ELR (cell line): Measurements from ENCODE around the gene EHMT1.
A peak's percentile ranks its signal among the peaks of the same experiment; 100 is the strongest.

Experiments used
- DNase-seq: peaks from one replicate; pipeline ENCODE4 v3.0.0-alpha.2; 2015; ENCODE audit warnings: low read depth

EHMT1 gene

DNA sequence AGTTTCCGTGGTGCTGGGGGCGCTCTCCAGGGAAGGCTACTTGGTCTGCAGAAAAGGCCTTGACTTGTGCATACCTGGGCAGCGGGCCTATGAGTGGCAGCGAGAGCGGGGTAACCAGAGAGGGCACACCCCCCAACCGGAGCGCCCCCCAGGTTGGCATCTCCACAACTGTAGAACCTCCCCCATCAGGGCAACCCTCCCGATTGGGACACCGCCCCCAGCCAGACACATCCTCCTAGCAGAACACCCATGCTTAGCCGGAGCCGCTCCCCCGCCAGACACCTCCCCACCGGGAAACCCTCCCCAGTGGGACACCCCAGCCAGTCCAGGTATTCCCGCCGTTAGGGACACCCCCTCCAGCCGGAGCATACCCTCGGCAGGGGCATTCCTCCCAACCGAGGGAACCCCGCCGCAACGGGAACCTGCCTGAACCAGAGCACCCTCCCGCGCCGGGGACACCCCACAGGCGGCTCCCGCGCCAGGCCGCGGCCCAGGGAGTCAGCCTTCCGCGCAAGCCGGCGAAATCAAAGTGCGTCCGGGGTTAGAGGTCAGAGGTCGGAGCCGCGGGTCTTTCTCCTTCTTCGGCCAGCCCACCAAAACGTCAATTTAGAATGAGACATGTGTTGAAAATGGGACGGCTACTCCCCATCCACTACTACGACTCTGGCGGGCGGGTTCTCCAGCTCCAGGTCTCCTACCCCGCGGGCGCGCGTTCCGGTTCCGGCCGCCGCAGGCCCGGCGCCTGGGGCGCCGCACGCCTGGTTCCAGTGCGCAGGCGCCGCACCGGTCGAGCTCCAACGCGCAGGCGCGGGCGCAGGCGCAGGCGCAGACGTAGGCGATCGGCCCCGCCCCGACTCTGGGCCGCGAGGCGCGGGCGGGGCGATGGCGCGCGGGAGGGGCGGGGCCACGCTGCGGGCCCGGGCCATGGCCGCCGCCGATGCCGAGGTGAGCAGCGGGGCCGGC, at the start of gene EHMT1:
Gene EHMT1, plus strand, starts transcription at position 901 of the 963 bp plus-strand sequence. Its CDS starts 24 bp downstream, at position 925.
- DNase-seq = peak; percentile 86

DNA sequence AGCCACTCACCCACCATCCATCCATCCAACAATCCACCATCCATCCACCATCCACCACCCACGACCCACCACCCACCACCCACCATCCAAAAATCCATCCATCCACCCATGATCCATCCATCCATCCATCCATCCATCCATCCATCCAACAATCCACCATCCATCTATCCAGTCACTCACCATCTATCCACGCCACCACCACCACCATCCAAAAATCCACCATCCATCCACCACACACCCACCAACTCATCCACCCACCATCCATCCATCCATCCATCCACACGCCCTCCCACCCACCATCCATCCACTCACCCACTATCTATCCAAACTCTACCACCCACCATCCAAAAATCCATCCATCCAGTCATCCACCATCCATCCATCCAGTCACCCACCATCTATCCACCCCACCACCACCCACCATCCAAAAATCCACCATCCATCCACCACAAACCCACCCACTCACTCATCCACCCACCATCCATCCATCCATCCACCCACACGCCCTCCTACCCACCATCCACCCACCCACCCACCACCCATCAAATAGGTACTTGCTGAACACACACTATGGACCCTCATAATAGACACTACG, 49.1 kb upstream of the EHMT1 start:
- DNase-seq = no peak

DNA sequence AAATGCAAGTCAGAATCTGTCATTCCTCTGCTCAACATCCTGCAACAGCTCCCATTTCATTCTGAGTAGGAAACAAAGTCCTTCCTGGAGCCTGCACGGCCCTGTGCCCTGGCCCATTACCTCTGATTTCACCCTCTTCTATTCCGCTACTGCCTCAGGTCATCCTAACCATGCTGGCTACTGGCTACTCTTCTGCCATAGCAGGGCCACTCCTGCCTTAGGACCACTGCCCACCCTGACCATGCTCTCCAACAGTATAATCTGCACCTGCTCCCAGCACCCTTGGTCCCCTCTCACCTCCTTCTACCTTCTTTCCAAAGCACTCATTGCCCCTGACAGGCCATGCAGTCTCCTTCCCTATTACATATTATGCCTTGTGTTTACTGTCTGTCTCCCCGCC, 48.2 kb upstream of the EHMT1 start:
- no peak for DNase-seq

DNA sequence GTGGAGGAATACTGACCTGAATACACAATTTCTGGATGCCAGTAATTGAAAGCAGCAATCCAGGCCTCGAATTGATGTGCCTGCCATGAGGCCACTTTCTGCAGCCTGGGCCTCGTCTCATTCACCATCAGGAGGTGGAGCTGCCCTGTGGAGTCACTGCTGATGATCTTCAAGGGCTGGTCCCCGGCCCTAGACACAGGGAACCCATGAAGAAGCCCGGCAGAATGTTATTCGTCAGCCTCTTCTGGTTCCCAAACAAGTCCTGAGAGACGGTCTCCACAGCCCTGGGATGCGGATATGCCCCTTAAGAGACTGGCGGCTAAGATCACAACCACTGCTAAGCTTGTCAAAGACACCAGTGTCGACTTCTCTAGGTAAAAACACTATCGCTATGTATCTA, 44.6 kb upstream of the EHMT1 start:
- DNase-seq = no peak

DNA sequence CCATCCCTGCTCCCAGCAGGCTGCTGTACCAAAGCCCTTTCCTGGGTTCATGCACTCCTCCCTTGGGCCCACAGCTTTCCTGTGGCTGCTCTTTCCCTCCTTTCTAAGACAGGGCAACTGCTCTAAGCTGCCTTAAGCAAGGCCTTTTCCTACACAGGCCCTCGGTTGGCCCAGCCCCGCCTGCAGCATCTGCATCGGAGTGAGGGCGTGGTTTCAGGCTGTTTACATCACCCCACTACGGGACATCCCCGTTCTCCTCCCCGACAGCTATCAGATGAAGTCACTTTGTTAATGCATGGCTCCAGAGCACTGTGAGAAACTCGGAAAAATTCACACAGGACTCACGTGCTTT, 43.5 kb upstream of the EHMT1 start:
- no peak for DNase-seq

DNA sequence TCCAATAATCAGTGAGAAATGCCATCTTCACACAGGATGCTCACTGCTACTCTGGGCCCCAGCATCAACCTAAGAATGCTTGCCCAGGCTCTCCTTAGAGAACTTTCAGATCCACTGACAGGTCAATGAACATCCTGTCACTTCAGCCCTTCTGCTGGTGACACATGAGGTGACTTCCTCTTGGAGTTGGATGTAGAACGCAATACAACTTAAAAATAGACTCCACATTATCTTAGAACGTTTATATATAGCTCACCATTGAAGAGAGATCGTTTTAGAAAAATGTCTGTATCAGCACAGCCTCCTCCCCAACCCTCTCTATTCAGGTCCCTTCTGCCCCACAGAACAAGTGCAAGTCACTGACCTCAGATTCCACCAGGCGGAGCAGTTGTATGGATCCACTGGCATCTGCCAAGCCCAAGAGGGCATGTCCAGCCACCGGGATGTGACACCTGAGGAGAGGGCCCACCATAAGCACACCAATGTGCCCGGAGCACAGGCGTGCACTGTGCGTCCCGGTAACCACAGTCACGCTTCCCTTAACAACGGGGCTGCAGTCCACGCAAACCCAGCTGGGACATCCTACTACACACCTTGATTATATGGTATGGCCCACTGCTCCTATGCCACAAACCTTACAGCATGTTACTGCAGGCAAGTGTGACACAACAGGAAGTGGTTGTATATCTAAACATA, 42.9 kb upstream of the EHMT1 start:
- DNase-seq = peak; percentile 22

DNA sequence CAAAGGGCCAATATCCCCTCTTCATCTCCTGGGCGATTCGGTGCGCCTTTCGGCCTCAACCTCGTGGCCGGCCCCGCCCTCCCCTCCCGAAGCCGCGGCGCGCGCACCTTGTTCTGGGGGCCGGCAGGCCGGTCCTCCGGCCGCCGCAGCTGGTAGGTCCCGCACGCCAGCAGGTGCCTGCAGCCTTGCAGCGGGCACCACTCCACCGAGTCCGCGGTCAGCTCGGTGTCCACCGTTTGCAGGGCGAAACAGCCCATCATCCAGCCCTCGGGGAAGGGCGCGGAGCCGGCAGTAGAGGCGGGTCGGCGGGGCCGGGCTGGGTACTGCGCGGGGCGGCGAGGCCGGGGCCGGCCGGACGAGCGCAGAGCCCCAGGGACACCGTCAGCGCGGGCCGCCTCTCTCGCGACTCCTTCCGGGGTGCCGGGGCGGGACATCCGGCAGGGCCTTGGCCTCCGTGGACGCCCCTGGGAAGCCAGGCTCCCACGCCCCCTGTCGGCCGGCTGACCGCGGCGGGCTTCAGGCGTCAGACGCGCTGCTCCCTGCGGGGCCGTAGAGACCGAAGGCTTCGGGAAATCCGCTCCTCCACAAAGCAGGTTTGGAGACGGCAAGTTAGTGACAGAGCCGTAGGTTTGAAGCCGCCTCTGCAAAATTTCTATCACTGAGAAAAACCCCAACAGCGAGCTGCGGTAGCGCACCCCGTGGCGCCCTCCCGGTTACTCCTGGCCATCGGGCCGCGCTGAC, 40.1 kb upstream of the EHMT1 start, which contains the start of gene DPH7:
Gene DPH7, minus strand, starts transcription at position 408 of the 741 bp plus-strand sequence. Its CDS starts 148 bp downstream, at position 260.
- peak; percentile 95 for DNase-seq

DNA sequence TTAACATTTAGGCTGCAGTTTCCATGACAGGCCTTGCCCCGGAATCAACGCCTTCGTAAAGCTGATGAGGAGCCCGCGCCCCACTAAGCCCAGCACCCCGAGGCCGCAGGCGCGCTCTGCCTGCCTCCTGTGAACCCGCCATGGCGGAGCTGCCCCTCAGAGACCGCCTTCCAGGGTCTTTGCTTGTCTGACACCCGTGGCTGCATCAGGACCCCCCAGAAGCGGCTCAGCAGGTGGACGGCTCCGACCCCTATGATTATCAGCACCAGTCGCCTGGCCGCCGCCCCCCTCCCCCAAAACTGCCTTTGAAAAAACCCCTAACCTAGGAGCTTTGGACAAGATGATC, 39.6 kb upstream of the EHMT1 start:
- no peak for DNase-seq

DNA sequence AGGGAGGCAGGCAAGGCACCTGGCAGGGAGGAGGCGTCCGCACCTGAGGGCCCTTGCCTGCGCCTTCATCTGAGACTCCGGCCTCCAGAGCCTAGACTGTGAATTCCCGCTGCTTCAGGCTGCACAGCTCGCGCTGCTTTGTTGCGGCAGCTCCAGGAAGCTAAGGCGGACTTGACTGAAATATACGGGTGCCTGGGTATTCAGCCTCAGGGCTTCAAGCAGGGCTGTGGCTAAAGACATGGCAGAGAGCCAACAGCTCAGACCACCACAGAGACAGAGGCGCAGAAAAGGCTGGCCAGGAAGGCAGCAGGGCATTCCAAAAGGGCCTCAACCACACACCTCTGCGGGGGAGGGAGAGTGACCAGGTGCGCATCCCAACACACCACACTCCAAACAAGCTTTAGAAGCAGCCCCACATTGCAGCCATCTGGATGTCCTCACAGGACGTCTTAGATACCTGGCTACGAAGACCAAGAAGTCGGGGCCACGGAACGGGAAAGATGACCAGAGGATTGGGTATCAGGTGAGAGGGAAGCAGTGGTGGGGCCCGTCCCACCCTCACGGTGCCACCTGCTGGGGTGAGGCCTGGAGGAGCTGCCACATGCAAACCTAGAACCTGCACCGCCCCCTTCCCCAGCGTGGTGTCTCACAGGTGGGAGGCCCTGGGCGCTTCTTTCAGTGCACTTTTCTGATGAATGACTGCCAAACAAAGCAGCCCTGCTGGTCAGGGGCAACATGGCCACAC, 38.4 kb upstream of the EHMT1 start:
- no peak for DNase-seq

DNA sequence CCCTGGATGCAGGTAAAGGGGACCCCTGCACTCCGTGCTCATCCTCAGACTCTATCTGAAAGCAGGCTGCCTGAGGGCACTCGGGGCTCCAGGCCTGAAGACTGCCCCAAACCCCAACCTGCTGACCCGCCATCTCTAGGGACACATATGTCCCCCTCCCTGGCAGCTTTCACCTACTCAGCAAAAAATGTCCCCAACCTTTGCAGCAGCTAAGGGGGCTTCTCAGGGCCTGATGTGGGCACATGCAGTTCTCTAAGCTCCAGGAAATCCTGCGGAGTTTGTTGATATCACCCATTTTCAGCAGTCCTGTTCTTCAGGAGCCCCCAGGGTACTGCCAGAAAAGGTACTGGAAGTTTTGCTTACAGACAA, 37.9 kb upstream of the EHMT1 start:
- no peak for DNase-seq

DNA sequence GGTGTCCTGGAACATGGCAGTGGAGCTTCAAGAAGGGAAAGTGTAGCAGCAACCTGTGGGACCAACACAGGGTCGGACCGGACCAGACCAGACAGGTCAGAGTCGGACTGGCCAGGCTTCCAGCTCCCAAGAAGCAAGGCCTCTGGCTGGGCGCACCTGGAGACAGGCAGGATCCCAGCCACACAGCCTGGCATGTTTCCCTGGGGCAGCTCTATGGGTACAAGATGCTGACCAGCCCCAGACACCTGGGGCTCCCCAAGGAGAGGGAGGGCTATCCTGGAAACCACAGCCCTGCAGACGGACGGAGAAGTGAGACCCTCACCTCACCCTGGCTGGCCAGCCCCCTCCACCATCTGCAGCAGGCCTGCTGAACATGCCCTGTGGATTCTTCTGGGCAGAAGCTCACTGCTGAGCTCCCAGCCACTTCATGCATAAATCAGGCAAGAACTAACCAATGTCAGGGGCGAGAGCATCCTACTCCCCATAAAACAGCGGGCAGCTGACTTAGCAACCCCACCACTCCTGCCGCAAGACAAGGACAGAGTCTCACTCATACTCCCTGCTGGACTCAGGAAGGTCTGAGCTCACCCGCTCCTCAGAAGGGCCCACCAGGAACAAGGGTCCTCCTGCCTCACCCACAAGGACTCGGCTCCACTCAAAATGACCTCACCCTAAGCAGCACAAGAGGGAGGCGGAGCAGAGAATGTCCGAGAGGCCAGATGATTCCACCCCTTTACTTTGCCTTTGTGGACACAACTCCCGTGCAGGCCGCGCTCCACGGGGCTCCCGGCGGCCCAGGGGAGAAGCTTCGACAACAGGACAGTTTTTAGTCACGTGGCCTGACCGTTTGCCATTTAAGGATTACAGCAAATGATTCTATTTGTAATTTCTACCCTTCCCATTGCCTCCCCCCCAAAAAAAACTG, 37.2 kb upstream of the EHMT1 start:
- no peak for DNase-seq

DNA sequence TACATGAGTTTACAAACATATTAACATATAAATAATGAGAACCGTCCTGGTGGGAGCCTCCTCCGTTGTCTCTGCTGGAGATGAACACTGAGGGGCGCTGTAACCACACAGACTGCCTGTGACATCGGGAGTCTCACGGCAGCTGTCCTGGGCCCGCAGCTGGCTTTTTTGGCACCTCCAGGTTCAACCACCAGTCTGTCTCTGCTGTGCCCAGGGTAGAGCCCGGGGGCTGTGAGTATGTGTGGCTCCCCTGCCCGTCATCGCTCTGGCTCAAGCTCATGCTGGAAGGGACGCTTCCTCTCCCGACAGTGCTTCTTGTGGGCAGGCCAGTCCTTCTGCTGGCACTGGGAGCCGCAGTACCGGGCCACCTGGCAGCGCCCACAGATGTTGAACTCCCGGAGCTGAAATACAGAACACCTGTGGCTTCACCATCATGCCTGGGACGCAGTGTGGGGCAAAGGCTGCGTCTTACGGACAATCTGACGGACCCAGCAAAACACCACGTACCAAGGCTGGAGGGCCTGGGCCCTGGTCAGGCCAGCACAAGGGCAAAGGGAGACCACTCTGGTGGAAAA, 36.4 kb upstream of the EHMT1 start:
- peak; percentile 44 for DNase-seq

DNA sequence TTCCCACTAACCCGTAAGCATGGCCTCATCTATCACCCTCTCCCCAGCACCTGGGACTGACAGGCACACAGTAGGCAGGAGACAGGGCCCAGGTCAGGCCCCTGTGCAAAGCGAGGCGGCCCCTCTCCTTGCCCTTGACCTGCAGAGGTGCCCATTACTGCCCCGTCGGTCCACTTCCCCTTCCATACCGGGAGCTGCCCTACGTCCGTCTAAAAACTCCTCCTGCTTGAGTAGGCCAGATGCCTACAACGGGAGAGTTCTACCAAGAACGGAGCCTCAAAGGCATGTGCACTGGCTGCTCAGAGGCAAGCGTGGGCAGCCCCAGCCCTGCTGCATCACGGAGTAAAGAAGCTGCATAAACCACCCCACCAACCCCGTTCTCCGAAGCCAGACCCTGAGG, 35.5 kb upstream of the EHMT1 start:
- no peak for DNase-seq

DNA sequence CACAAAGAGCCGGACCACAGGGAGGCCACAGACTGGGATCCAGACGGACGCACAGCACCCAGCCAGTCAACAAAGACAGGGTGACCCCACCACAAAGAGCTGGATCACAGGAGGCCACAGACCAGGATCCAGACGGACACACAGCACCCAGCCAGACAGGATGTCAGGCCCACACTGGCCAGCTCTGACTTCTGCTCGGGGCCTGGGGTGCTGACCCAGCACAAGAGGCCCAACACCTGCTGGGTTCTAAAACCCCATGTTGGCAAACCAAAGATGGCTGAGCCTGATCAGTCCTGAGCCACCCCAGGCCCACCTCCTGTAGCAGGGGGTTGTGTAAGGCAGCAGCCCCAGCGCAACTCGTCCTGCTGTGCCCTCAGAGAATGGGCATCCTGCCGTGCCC, 34.8 kb upstream of the EHMT1 start:
- DNase-seq = no peak

DNA sequence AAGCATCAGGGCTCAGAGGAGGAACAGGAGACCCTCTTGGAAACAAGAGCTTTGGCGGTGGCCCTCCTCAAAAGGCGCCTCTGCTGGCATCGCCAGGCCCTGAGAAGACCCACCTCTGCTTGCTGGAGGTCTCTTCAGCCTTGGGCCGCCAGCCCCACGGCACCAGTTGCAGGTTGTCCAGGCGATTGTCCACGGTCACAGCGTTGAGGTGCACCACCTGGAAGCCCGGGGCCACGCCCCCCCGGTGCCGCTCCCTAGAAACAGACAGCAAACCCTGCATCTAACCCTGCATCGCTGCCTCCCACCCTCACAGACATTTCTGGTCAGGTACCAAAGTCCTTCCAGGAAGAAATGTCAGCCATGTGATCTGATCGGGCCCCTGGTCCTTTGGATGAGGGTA, 32.0 kb upstream of the EHMT1 start:
- DNase-seq = no peak

DNA sequence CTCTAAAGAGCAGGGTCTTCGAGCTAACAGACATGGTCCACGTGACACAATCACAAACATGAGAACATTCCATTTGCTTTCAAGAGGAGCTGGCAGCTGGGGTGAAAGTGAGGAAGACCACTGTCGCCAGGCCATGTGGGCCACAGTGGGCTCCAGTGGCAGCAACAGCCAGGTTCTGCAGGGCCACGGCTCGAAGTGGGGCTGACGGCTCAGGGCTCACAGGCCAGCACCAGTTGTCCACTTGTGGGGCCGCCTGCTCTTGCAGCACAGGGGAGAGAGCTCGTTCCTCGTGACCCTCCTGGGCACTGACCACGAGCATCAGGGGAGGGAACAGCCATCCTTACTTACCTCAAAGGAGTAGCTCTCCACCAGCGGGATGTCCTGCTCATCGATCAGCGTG, 30.5 kb upstream of the EHMT1 start:
- no peak for DNase-seq

DNA sequence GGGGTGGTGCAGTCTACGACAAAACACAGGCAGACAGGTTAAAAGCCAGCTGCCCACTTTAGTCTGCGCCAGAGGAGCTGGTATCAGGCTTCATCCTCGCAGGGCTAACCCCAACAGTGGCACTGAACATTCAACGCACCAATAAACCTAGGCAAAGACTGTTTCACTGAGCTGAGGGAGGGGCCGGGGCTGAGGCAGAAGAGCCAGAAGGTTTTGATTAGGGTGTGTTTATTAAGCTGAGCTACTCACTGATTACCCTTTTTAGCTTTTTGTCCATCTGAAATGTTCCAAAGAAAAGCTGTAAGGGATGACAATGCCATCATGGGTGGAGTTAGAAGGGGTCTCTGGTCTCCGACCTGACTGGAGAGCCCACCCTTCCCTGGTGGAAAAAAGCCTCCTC, 29.9 kb upstream of the EHMT1 start:
- DNase-seq = no peak

DNA sequence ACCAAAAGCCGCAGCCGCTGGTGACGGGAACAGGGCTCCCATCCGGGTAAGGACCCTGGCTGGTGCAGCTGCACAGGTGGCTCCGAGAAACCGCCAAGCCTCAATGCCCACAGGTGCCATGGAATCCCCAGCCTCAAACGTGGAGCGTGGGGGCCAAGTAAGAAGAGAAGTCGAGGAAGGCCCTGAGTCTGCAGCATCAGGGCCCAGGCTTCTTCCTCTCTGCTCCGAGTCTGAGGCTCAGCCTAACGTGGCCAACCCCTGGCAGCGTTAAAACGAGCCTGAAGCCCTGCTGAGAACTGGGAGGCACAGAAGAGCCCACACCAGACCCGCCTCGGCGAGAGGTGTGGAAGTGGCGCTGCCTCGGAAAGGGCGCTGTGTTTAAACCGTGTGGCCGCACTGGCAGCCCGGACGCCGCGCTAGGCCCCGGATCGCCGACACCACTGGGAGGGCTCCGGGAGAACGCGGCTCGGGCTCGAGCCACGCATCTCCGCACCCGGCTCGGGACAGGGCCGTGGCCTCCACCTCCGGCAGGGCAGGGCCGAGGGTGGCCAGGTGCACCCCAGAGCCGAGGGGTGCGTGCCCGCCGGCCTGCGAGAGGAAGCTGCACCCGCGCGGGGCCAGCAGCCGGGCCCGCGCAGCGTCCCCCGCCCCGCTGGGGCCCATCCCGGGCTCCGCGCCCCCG, 29.2 kb upstream of the EHMT1 start:
- DNase-seq = peak; percentile 34

DNA sequence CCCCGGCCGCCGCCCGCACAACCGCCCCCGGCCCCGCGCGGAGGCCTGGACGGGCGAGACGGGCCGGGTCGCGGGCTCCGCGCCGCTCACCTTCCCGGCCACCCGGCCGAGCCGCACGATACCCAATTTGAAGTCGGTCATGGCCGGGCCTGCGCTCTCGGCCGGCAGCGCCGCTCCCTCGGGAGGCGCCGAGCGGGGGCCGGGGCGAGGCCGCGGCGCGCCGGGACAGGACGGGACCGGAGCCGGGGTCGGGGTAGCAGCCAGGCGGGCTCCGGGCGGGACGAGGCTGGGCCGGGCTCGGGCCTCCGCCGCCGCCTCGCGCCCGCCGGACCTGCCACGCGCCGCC, 28.7 kb upstream of the EHMT1 start:
- DNase-seq = no peak
